ENCODE data around the gene PPP1R27. TPM values are rescaled to one million over a fixed set of nuclear protein-coding genes. Genes with fewer than 3 reads are reported as not detected.
"Not testable (repeated sequence)": the region's sequence is repeated elsewhere in the genome, so short reads cannot be mapped to it uniquely, and the experiment has no call there.

The PPP1R27 gene
- total RNA-seq, 1 donor from 2014 or later: not detected

- Mint-ChIP-seq H3K27ac (no peak overlapping the region), H3K36me3 (peaks cover 3% of the 10 kb centered on the region), H3K9me3 (no peaks in the 10 kb centered on the region), H3K27me3 (no peaks in the 10 kb centered on the region), H3K4me3 (no peak overlapping the region), H3K4me1 (ENCODE audit: unreplicated experiment) (no peaks in the 10 kb centered on the region)
- no peak for DNase-seq (ENCODE audit: extremely low spot score, unreplicated experiment)
- TF ChIP-seq, protein P1, sequence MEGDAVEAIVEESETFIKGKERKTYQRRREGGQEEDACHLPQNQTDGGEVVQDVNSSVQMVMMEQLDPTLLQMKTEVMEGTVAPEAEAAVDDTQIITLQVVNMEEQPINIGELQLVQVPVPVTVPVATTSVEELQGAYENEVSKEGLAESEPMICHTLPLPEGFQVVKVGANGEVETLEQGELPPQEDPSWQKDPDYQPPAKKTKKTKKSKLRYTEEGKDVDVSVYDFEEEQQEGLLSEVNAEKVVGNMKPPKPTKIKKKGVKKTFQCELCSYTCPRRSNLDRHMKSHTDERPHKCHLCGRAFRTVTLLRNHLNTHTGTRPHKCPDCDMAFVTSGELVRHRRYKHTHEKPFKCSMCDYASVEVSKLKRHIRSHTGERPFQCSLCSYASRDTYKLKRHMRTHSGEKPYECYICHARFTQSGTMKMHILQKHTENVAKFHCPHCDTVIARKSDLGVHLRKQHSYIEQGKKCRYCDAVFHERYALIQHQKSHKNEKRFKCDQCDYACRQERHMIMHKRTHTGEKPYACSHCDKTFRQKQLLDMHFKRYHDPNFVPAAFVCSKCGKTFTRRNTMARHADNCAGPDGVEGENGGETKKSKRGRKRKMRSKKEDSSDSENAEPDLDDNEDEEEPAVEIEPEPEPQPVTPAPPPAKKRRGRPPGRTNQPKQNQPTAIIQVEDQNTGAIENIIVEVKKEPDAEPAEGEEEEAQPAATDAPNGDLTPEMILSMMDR (conservative IDR thresholded peaks at IDR 0.05): no peak
Measured at GRCh38 chr17:81842378-81842724, 7.5 kb upstream of the PPP1R27 start.

- DNase-seq (ENCODE audit: extremely low spot score, unreplicated experiment): no peak
- H3K4me3 Mint-ChIP-seq: no peak overlapping the region
- H3K36me3 Mint-ChIP-seq: peaks cover 3% of the 10 kb centered on the region
- H3K4me1 Mint-ChIP-seq (ENCODE audit: unreplicated experiment): no peaks in the 10 kb centered on the region
- no peaks in the 10 kb centered on the region for H3K9me3 Mint-ChIP-seq
- TF ChIP-seq, protein P1 (conservative IDR thresholded peaks at IDR 0.05): no peak
- H3K27ac Mint-ChIP-seq: no peak overlapping the region
- H3K27me3 Mint-ChIP-seq: no peaks in the 10 kb centered on the region
Measured at GRCh38 chr17:81841866-81842265, 7.0 kb upstream of the PPP1R27 start.

DNA sequence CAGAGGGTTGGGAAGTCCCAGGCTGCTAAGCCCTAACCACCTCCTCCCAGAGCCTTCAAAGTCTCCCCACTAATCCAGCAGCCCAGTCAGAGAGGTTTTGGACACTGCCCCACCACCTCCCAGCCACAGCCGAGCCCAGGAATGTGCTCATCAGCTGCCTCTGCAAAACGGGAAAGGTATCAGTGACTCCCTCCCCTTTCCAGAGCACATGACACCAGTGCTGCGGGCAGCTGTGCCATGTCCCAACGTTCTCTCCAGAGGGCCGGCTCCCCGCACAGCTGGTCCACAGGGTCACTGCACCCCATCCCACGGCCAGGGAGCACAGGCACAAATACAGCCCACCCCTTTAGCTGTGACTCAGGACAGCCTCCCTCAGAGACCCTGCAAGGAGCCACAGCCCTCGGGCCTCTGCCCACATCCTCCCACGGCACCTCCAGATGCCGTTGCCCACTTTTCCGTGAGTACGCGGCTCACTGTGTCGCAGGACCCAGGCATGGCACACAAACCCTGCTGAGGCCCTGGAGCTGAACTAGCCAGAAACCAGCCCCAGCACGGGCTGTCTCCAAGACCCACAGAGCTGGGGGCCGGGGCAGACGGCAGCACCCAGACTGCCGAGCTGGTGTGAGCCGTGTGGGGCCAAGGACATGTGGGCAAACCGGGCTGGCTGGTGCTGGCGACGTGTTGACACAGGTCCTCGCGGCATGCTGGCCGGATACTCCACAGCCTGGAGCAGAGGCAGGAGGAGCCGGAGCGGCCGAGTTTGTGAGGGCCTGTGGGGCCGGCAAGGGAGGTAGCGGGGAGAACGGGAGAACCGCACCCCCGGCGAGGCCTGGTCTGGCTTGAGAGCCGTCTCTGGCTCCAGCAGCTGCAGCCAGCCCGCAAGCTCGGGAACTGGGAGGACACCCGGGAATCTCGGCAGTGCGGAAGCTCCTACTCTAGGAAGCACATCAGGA, 6.3 kb upstream of the PPP1R27 start:
- TF ChIP-seq, protein P1 (conservative IDR thresholded peaks at IDR 0.05): no peak
- Mint-ChIP-seq H3K27ac (peak overlapping the region; percentile 50), H3K9me3 (no peaks in the 10 kb centered on the region), H3K27me3 (no peaks in the 10 kb centered on the region), H3K4me3 (no peak overlapping the region), H3K36me3 (peaks cover 3% of the 10 kb centered on the region), H3K4me1 (ENCODE audit: unreplicated experiment) (no peaks in the 10 kb centered on the region)
- DNase-seq (ENCODE audit: extremely low spot score, unreplicated experiment): no peak

GRCh38 chr17:81840059-81840458, 5.2 kb upstream of the PPP1R27 start:
- not testable (repeated sequence) for H3K4me3 Mint-ChIP-seq; H3K27ac Mint-ChIP-seq; H3K36me3 Mint-ChIP-seq; H3K9me3 Mint-ChIP-seq; DNase-seq (ENCODE audit: extremely low spot score, unreplicated experiment); H3K27me3 Mint-ChIP-seq; H3K4me1 Mint-ChIP-seq (ENCODE audit: unreplicated experiment)

DNA sequence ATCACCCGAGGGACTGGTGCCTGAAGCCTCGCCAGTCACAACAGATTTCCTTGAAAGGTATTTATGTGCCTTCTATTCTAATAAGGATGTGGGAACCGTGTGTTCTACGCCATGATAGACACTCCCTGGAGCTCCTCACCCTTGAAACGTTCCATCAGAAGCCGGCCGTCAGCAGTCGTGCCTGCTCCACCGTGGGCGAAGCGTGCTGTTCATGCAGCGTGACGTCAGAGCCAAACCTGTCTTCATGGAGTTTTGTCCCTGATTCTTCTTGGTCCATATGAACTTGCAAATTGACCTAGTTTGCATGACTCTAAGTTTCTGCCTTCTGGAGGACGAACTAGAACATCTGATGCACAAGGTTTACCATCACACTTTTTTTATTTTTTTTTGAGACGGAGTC, 4.5 kb upstream of the PPP1R27 start:
- Mint-ChIP-seq H3K9me3 (no peaks in the 10 kb centered on the region), H3K4me1 (ENCODE audit: unreplicated experiment) (no peaks in the 10 kb centered on the region), H3K4me3 (peak overlapping the region; percentile 36), H3K27ac (peak overlapping the region; percentile 87), H3K36me3 (peaks cover 3% of the 10 kb centered on the region), H3K27me3 (no peaks in the 10 kb centered on the region)
- DNase-seq (ENCODE audit: extremely low spot score, unreplicated experiment): no peak
- TF ChIP-seq, protein P1 (conservative IDR thresholded peaks at IDR 0.05): no peak

GRCh38 chr17:81838753-81839255, 4.0 kb upstream of the PPP1R27 start:
- H3K27ac Mint-ChIP-seq: peak overlapping the region; percentile 87
- H3K36me3 Mint-ChIP-seq: peaks cover 3% of the 10 kb centered on the region
- TF ChIP-seq, protein P1 (conservative IDR thresholded peaks at IDR 0.05): no peak
- DNase-seq (ENCODE audit: extremely low spot score, unreplicated experiment): no peak
- H3K4me1 Mint-ChIP-seq (ENCODE audit: unreplicated experiment): no peaks in the 10 kb centered on the region
- no peaks in the 10 kb centered on the region for H3K27me3 Mint-ChIP-seq
- H3K9me3 Mint-ChIP-seq: no peaks in the 10 kb centered on the region
- H3K4me3 Mint-ChIP-seq: no peak overlapping the region

All from type B pancreatic cell (in vitro differentiated cells).